GM18909 (cell line): ENCODE measurements around the gene UBE2E2.
"Not testable (repeated sequence)": the region's sequence is repeated elsewhere in the genome, so short reads cannot be mapped to it uniquely, and the experiment has no call there.

ENCODE experiments used
- ATAC-seq: cut with Tn5 transposase; IDR thresholded peaks from one replicate; pipeline ENCODE4 v1.9.1; 2021; ENCODE audit warnings: mild to moderate bottlenecking; ENCODE audit not compliant: unreplicated experiment, poor library complexity

Gene UBE2E2

GRCh38 chr3:23319366-23320312, 116.5 kb downstream of the UBE2E2 start:
- no peak for ATAC-seq

GRCh38 chr3:23320586-23321570, 117.8 kb downstream of the UBE2E2 start:
- no peak for ATAC-seq

DNA sequence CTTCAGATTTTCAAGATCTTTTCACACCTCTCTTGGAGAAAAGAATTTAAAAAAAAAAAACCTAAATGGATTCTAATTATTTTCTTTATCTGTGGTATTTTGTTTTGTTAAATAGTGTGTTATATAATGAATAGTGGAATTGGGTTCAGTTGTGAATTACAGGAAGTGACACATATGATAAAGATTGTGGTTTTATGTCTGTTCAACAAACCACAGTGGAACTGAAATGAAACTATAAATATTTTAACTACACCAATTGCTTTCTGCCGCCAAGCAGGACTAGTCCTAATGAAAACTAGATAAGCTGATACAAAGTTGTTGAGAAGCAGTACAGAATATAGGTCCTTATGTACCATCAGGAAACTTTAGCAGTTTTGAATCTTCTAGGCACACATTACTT, 121.6 kb downstream of the UBE2E2 start:
- peak; percentile 74 for ATAC-seq

- ATAC-seq = peak; percentile 56
Observed at GRCh38 chr3:23325466-23326065, 122.4 kb downstream of the UBE2E2 start.

- ATAC-seq = no peak
Observed at GRCh38 chr3:23329471-23330105, 126.5 kb downstream of the UBE2E2 start.

DNA sequence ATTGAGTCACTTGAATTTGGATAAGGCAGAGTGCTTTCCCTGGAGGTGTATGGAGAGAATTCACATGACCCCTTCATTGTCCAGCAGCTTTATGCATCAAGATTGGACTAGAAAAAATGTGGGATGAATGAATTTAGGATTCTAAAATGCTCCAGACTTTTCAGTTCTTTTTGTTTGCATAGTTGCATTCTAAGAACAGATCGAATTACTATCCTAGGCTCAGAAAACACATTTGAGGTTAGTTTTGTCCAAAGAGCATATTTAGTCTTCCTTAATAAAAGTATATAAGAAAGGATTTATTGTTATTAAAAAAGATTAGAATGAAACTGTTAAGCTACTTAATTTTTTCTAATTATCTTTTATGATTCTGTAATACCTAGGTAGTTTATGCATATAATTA, 127.4 kb downstream of the UBE2E2 start:
- ATAC-seq = no peak

DNA sequence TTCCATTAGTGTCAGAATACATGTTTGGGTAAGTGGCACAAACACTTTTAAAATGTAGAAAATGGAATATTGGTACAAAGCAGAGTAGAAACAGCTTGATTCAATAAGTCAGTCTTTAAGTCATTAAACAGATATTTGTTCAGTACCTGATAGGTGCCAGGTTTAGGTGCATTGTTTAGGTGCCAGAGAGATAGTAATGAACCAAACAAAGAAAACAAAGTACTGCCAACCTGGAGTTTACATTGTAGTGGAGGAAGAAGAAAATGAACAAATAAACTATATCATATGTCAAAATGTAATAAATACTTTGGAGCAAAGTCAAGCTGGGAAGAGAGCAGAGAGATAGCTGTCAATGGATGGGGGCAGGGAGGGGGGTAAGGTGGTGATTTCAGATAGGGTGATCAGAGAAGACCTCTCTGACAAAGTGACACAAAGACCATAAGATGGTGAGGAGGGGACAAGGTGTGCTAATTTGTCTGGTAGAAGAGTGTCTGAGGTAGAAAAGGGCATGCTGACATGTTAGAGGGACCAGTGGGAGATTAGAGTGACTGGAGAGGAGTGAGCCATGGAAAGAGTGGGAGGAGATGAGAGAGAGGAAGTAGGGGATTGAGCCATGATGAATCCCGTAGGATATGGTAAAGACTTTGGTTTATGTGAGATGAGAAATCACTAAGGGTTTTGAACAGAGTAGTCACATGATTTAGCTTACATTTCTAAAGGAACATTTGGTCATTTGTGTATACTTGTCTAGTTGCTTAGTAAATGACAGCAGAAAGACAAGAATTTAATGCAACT, 128.2 kb downstream of the UBE2E2 start:
- ATAC-seq = no peak

DNA sequence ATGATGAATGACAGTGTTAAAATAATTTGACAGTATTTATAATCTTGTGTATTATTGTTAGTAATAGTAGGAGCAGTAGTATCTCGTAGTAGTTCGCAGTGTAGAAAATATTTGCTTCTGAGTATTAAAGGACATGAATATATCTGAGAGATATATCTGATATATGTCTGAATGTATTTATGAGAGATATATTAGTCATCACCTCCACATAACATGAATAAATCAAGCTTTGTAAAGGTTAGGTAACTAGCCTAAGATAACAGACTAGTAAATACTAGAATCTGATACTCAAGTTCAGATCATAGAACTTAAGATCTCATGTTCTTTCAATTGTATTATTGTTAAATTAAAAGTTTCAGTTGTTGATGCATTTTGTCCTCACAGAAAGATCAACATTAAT, 130.5 kb downstream of the UBE2E2 start:
- no peak for ATAC-seq

- ATAC-seq = not testable (repeated sequence)
Observed at GRCh38 chr3:23336853-23337252, 133.7 kb downstream of the UBE2E2 start.

DNA sequence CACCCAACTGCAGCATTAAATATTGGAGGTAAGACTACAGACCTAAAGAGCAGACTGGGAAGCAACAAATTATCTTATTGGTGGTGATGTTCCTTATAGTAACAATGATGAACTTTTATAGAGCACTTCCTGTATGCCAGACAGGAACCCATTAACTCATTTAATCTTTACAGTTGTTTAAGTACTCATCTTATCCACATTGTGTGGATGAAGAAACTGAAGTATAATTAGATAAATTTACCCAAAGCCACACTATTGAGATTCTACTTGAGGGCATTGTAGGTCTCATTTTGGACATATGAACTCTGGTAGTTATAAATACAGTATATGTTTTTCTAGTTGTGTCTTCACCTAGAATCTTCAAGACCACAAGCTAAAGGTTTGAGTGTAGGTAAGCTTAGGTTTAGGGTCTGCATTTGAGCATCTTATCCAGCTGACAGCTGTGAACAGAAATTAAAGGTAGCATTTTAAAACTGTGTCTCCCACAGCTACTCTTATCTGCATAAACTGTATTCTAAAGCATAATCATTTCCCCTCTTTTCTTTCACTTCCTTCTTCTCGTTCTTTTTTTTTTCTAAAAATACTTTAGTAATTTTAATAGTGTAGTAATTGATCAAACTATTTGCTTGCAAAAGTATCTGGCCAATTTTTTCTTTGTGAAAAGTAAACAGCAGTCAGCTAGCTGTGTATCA, 138.2 kb downstream of the UBE2E2 start:
- ATAC-seq = peak; percentile 71

DNA sequence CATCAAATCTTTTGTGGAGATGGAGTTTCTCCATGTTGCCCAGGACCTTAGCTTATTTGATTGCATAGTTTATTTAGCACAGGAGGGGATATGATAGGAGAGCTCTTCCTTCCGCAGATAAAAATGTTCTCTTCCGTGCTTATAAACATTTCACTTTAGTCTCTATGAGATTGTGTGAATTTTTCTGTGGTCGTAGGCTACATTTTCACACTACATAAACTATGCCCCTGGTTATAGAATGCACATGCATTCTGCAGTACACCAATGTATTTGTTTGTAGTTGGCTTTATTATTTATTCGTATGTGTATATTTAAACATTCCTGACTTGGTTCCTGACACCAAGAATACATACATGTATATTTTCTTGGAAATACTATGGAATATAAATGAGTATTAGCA, 139.2 kb downstream of the UBE2E2 start:
- no peak for ATAC-seq

DNA sequence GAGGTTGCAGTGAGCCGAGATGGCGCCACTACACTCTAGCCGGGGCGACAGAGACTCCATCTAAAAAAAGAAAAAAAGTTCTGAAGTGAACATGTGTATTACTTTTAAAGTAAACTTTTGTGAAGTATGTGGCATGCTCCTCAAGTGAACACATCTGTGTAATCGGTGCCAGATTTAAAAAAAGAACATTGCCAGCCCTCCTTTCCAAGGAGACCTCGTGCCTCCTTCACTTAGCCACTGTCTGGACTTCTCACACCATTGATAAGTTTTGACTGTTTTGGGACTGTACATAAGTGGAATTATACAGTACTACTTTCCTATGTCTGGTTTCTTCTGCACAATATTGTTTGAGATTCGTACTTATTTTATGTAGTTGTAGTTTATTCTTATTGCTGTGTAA, 140.4 kb downstream of the UBE2E2 start:
- no peak for ATAC-seq

- ATAC-seq = no peak
Observed at GRCh38 chr3:23344886-23345285, 141.8 kb downstream of the UBE2E2 start.

DNA sequence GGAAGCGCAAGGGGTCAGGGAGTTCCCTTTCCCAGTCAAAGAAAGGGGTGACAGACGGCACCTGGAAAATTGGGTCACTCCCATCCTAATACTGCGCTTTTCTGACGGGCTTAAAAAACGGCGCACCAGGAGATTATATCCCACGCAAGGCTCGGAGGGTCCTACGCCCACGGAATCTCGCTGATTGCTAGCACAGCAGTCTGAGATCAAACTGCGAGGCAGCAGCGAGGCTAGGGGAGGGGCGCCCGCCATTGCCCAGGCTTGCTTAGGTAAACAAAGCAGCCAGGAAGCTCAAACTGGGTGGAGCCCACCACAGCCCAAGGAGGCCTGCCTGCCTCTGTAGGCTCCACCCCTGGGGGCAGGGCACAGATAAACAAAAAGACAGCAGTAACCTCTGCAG, 146.3 kb downstream of the UBE2E2 start:
- ATAC-seq = not testable (repeated sequence)

DNA sequence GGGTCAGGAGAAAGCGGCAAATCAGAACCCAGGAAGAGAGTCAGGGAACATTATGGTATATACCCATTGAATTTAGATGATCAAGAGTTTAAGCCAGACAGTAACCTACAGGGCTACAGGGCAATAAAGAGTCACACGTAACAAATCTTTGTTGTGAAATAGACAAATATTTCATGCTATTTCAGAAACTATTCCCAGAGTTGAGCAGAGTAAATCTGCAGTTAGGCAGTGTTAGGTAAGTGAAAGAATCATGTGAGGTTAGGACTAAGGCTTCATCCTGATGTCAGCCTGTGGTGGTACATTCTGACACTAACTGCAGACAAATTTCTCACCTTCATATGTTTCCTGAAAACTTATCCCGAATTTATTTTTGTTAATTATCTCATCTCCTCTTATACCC, 153.0 kb downstream of the UBE2E2 start:
- ATAC-seq = no peak

GRCh38 chr3:23356923-23357322, 153.8 kb downstream of the UBE2E2 start:
- no peak for ATAC-seq

DNA sequence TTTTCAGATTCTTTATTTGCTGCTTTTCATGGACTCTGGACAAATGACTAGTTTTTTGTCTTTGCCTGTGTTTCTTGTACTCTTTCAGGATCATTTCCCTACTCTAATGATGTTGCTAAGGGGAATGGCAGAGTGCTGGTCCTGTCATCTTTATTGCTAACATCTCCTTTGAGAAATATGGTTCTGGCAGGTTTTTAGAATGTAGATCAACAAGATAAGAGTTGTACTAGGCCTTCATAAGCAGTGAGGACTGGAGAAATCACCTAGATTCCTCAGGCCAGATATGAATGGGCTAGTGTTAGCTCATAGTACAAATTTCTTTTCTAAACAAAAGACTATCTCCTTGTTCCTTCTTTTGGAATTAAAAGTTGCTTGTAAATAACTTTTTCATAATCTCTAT, 156.0 kb downstream of the UBE2E2 start:
- ATAC-seq = no peak

DNA sequence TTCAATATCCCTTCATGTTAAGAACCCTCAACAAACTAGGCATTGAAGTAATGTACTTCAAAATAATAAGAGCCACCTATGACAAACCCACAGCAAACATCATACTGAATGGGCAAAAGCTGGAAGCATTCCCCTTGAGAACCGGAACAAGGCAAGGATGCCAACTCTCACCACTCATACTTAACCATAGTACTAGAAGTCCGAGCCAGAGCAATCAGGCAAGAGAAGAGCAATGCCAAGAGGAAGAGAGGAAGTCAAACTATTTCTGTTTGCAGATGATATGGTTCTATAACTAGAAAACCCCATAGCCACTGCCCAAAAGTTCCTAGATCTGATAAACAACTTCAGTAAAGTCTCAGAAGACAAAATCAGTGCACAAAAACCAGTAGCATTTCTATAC, 161.9 kb downstream of the UBE2E2 start:
- no peak for ATAC-seq

- ATAC-seq = no peak
Observed at GRCh38 chr3:23368731-23369130, 165.6 kb downstream of the UBE2E2 start.
